NCI-H2196 treated with DMSO at 0.1 percent for 48 hours (cell line): ENCODE data around the gene CLCN2.

Experiments
- DNase-seq: peaks from one replicate; lab custom pipeline; 2025; ENCODE audit not compliant: unreplicated experiment; lab: John Stamatoyannopoulos, UW

CLCN2 gene

DNA sequence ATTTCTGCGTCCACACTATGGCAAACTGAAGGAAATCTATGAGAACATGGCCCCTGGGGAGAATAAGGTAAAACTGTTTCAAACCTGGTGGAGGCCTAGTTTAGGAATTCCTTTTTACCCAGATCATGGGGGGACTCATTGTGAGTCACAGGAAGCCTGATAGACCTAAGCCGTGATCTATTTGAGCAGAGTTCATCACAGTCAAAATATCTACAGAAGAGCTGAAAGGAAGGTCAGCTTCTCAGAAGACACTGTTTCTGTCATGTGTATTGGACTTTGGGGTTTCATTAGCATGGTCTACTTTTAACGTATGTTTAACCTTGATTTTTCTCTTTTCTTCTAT, 61.1 kb downstream of the CLCN2 start:
- no peak for DNase-seq

DNA sequence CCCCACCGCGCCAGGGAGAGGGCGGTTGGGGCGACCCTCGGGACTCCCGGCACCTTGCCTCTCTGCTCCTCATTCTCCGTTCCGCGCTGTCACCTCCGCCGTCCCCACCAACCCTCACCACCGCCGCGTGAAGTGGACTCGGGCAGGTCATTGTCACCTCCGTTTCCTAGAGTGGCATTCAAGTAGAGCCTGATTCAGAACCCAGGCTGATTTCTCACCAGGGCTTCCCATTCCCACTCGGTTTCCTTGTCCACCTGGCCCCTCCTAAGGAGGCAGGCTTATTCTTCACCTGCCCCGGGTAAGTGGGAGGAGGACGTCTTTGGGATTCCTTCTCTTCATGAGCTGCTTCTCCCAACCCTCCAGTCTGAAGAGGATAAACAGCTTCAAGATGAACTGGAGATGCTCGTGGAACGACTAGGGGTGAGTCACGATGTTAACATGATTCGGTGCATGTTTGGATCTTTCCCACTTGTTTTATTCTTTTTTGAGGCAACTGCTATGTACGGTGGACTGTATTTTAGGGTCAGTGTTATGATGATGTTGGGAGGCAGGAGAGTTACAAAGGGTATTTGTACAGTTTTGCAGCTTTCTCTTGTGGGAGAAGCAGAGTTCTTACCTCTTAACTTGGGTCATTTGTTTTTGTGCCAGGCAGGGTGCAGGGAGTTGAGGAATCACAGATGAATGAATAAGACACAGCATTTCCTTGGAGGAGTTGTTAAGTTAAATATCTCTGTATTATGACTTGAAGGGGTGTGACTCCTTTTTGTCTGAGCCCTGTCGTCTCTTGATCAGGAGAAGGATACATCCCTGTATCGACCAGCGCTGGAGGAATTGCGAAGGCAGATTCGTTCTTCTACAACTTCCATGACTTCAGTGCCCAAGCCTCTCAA, 61.7 kb downstream of the CLCN2 start:
- DNase-seq: no peak

DNA sequence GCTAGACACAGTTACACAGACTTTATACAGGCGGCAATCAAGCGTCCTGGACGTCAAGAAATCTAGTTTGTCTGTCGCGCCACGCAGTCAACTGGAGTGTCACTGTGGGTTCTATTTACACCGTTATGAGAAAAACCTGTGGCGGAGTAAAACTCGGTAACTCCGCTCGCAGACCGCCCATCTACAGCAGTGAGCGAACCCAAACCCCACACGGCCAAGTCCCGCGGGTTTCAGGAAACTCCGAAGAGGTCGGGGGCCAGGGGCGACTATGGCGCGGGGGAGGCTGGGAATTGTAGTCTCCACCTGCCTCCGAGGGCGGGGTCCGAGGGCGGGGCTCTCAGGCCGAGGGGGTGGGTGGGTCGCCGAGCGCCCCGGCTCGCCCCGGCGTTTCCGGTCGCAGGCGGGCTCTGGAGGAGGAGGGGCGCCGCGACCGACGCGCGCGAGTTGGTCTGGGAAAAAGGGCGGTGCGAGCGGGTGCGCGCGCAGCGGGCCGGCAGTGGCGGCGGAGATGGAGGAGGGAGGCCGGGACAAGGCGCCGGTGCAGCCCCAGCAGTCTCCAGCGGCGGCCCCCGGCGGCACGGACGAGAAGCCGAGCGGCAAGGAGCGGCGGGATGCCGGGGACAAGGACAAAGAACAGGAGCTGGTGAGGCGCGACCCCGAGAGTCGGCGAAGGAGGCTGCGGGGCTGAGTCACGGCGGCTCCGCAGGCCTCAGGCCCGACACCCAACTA, 62.5 kb downstream of the CLCN2 start, which contains the start of gene PSMD2:
Gene PSMD2 (plus strand): TSS at position 483 of the 729 bp plus-strand sequence. CDS start 26 bp downstream, at position 509.
- DNase-seq: peak; percentile 100

DNA sequence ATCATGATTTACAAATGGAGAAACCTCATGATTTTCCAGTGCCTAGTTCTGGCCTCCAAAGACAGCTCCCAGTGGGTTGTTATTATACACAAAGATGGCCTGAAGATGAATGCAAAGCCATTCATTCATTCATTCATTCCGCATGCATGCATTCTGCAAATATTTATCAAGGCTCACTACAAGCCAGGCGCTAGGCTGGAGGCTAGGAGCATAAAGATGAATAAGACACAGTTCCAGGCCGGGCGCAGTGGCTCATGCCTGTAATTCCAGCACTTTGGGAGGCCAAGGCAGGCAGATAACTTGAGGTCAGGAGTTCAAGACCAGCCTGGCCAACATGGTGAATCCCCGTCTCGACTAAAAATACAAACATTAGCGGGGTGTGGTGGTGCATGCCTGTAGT, 64.8 kb downstream of the CLCN2 start:
- no peak for DNase-seq
